HepG2 (cell line): ENCODE data around the gene MYOM1. TPM values are rescaled to one million over a fixed set of nuclear protein-coding genes. Genes with fewer than 3 reads are reported as not detected.

Experiments used
- ATF1 ChIP-seq: IDR thresholded peaks from 2 replicates; pipeline ENCODE4 v1.6.1; 2016; ENCODE audit warnings: mild to moderate bottlenecking, control low read depth
- ATF7 ChIP-seq, 2 experiments: fragments of 450-650 bp in 1 of 2; sonication (generic) in 1 of 2; formaldehyde crosslinking in 1 of 2; IDR thresholded peaks; 2 replicates each; pipeline versions ENCODE4 v1.4.0 to v1.6.1; 2016 to 2020; ENCODE audit warnings: antibody characterized with exemption in 1 of 2, mild to moderate bottlenecking in 1 of 2, missing genetic modification reagents in 1 of 2
- ATF7-NPFF ChIP-seq: sonication (generic); formaldehyde crosslinking; IDR thresholded peaks from 2 replicates; pipeline ENCODE4 v1.8.1; 2023; ENCODE audit warnings: mild to moderate bottlenecking, low read depth, missing genetic modification reagents, moderate library complexity
- CTCF ChIP-seq: sonication (generic); formaldehyde crosslinking; IDR thresholded peaks from 2 replicates; pipeline ENCODE4 v1.5.0; 2020; ENCODE audit warnings: mild to moderate bottlenecking, missing genetic modification reagents, moderate library complexity
- GATAD1 ChIP-seq: IDR thresholded peaks from 2 replicates; pipeline ENCODE4 v1.6.1; 2016; ENCODE audit warnings: missing genetic modification reagents, missing compliant biosample characterization
- HINFP ChIP-seq: sonication (generic); formaldehyde crosslinking; IDR thresholded peaks from 2 replicates; pipeline ENCODE4 v1.4.0; 2020; ENCODE audit warnings: low read depth, mild to moderate bottlenecking, missing genetic modification reagents
- NFE2L1 ChIP-seq: sonication (generic); formaldehyde crosslinking; IDR thresholded peaks from 2 replicates; pipeline ENCODE4 v1.4.0; 2020; ENCODE audit warnings: missing genetic modification reagents, mild to moderate bottlenecking, borderline replicate concordance
- RFX3 ChIP-seq: IDR thresholded peaks from 2 replicates; pipeline ENCODE4 v1.6.1; 2016; ENCODE audit warnings: missing biosample characterization, missing genetic modification reagents
- RNF2 ChIP-seq: fragments of 450-650 bp; conservative IDR thresholded peaks from 2 replicates; pipeline ENCODE4 v1.6.1; 2016; ENCODE audit warnings: low read depth
- SP5 ChIP-seq: IDR thresholded peaks from 2 replicates; pipeline ENCODE4 v1.6.1; 2016; ENCODE audit warnings: low read depth, borderline replicate concordance
- ZBTB7A ChIP-seq: sonication (generic); formaldehyde crosslinking; IDR thresholded peaks from 2 replicates; pipeline ENCODE4 v1.8.0; 2022; ENCODE audit warnings: mild to moderate bottlenecking, missing genetic modification reagents
- ZFY ChIP-seq: sonication (generic); formaldehyde crosslinking; IDR thresholded peaks from 2 replicates; pipeline ENCODE4 v1.4.0; 2020; ENCODE audit warnings: missing genetic modification reagents
- ZNF292 ChIP-seq: sonication (generic); formaldehyde crosslinking; IDR thresholded peaks from 2 replicates; pipeline ENCODE4 v1.8.1; 2022; ENCODE audit warnings: mild to moderate bottlenecking, low read depth, missing genetic modification reagents, borderline replicate concordance
- ZNF501 ChIP-seq: sonication (generic); formaldehyde crosslinking; IDR thresholded peaks from 2 replicates; pipeline ENCODE4 v1.5.1; 2020; ENCODE audit warnings: mild to moderate bottlenecking, moderate library complexity, missing genetic modification reagents
- ZNF646 ChIP-seq: sonication (generic); formaldehyde crosslinking; IDR thresholded peaks from 2 replicates; pipeline ENCODE4 v1.9.0; 2021; ENCODE audit warnings: mild to moderate bottlenecking, missing genetic modification reagents
- ZNF790 ChIP-seq: sonication (generic); formaldehyde crosslinking; IDR thresholded peaks from 2 replicates; pipeline ENCODE4 v1.8.0; 2022; ENCODE audit warnings: missing genetic modification reagents, mild to moderate bottlenecking, borderline replicate concordance
- ZNF83 ChIP-seq: sonication (generic); formaldehyde crosslinking; IDR thresholded peaks from 2 replicates; pipeline ENCODE4 v1.4.0; 2020; ENCODE audit warnings: missing genetic modification reagents, mild to moderate bottlenecking, borderline replicate concordance
- polyA plus RNA-seq, 8 experiments: library from polyadenylated mRNA; depleted of rRNA in 3 of 8; stranded (reverse) in 7 of 8; unstranded in 1 of 8; fragments of >200 nt; fragmentation: Illumina TruSeq in 4 of 8; extraction: Trizol in 4 of 8; gene quantifications; 2 replicates each; pipeline versions ENCODE4 v1.2.1 to v1.2.3, GENCODE V29; 2011 to 2016; ENCODE audit warnings: low read depth in 4 of 8, missing spikeins in 1 of 8, mixed read lengths in 1 of 8; ENCODE audit not compliant: insufficient read depth in 1 of 8
- total RNA-seq, 5 experiments: library from RNA; depleted of rRNA; stranded (reverse); fragments of >200 nt; fragmentation: Illumina TruSeq; extraction: Trizol; gene quantifications; 2 replicates each; pipeline ENCODE4 v1.2.3, GENCODE V29; 2016; ENCODE audit warnings: low read depth in 1 of 5
- TF ChIP-seq, protein P1 (sequence below): sonication (generic); formaldehyde crosslinking; conservative IDR thresholded peaks from 2 replicates; pipeline ENCODE4 v1.4.0; 2020; ENCODE audit warnings: missing genetic modification reagents

Gene MYOM1
- total and polyA plus RNA-seq, 2 of the 13 experiments (the other 11 are each of a cell fraction or from before 2014, with no cell fraction given), result 0.46 to 0.98 TPM

- peak; percentile 99 for TF ChIP-seq CTCF (CRISPR knock-in tag)
- no peak for TF ChIP-seq ZNF790 (CRISPR knock-in tag)
- 0 out of 2 replicates have a peak, but pooled peaks have one; percentile 61 for TF ChIP-seq HINFP (CRISPR knock-in tag)
- TF ChIP-seq ZNF501, result peak; percentile 89
- TF ChIP-seq GATAD1 (CRISPR knock-in tag), result peak; percentile 58; the same call in 1 of the 2 replicates
- no peak for TF ChIP-seq ATF7 (IDR thresholded peaks at IDR 0.05)
- no peak for TF ChIP-seq ATF7 (CRISPR knock-in tag; IDR thresholded peaks at IDR 0.05)
- TF ChIP-seq ATF1 (CRISPR knock-in tag), result no peak
- no peak for TF ChIP-seq SP5 (CRISPR knock-in tag)
- no peak for TF ChIP-seq ZFY
- no peak for TF ChIP-seq ZNF83 (CRISPR knock-in tag)
- no peak for TF ChIP-seq RFX3 (CRISPR knock-in tag)
- TF ChIP-seq ZNF292 (CRISPR knock-in tag), result no peak
- no peak for TF ChIP-seq NFE2L1 (CRISPR knock-in tag)
- 0 out of 2 replicates have a peak, but pooled peaks have one; percentile 35 for TF ChIP-seq ZBTB7A (CRISPR knock-in tag)
- TF ChIP-seq, protein P1, sequence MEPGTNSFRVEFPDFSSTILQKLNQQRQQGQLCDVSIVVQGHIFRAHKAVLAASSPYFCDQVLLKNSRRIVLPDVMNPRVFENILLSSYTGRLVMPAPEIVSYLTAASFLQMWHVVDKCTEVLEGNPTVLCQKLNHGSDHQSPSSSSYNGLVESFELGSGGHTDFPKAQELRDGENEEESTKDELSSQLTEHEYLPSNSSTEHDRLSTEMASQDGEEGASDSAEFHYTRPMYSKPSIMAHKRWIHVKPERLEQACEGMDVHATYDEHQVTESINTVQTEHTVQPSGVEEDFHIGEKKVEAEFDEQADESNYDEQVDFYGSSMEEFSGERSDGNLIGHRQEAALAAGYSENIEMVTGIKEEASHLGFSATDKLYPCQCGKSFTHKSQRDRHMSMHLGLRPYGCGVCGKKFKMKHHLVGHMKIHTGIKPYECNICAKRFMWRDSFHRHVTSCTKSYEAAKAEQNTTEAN (CRISPR knock-in tag), result no peak
- no peak for TF ChIP-seq ZNF646 (CRISPR knock-in tag)
- TF ChIP-seq RNF2, result no peak
- TF ChIP-seq ATF7-NPFF (CRISPR knock-in tag), result no peak
Measured at GRCh38 chr18:3245853-3246634, 26.3 kb upstream of the MYOM1 start (continued).
